Keratinocyte (primary cell): ENCODE measurements around the gene PRICKLE4. TPM values are rescaled to one million over a fixed set of nuclear protein-coding genes. Genes with fewer than 3 reads are reported as not detected.

ENCODE experiments used
- DNase-seq: peaks from one replicate; pipeline ENCODE4 v3.0.0-alpha.2; 2011; ENCODE audit warnings: low read depth, missing footprints, low spot score
- FAIRE-seq: peaks from 2 replicates; lab custom pipeline; 2011; peaks lifted over from hg19 to GRCh38; lab: Jason Lieb, UNC
- H2AFZ ChIP-seq: 2 replicates; pipeline ENCODE4 v1.6.0; 2012; ENCODE audit warnings: low read length, control low read depth, inconsistent platforms; ENCODE audit not compliant: control insufficient read depth
- H3K27ac ChIP-seq: 2 replicates; pipeline ENCODE4 v1.5.1; 2011; ENCODE audit warnings: low read length; ENCODE audit not compliant: control insufficient read depth, insufficient read depth
- H3K27me3 ChIP-seq: 3 replicates; pipeline ENCODE4 v1.6.0; 2011; ENCODE audit warnings: low read length; ENCODE audit not compliant: control insufficient read depth, insufficient read depth; ENCODE audit errors: extremely low read depth
- H3K36me3 ChIP-seq, 2 experiments: 2 replicates in 1 of 2; 3 replicates in 1 of 2; pipeline ENCODE4 v1.5.1; 2011; ENCODE audit warnings: low read length in 2 of 2, mild to moderate bottlenecking in 1 of 2; ENCODE audit not compliant: control insufficient read depth in 2 of 2, insufficient read depth in 2 of 2; ENCODE audit errors: extremely low read depth in 1 of 2
- H3K4me1 ChIP-seq: 3 replicates; pipeline ENCODE4 v1.5.1; 2011; ENCODE audit warnings: low read length; ENCODE audit not compliant: control insufficient read depth, insufficient read depth; ENCODE audit errors: extremely low read depth
- H3K4me2 ChIP-seq: 3 replicates; pipeline ENCODE4 v1.6.0; 2011; ENCODE audit warnings: low read depth, low read length; ENCODE audit not compliant: control insufficient read depth, insufficient read depth; ENCODE audit errors: extremely low read depth
- H3K4me3 ChIP-seq, 3 experiments: fragments of 200-600 bp in 1 of 3; sonication (generic) in 1 of 3; 2 replicates in 2 of 3; 3 replicates in 1 of 3; pipeline ENCODE4 v1.5.1; 2011 to 2016; ENCODE audit warnings: low read length in 3 of 3, mild to moderate bottlenecking in 3 of 3, control low read depth in 2 of 3, inconsistent platforms in 1 of 3, low read depth in 1 of 3, mixed read lengths in 1 of 3, mixed run types in 1 of 3, moderate library complexity in 1 of 3; ENCODE audit not compliant: control insufficient read depth in 2 of 3, insufficient read depth in 2 of 3; ENCODE audit errors: extremely low read depth in 1 of 3
- H3K79me2 ChIP-seq: 2 replicates; pipeline ENCODE4 v1.6.0; 2012; ENCODE audit warnings: low read length; ENCODE audit not compliant: control insufficient read depth, insufficient read depth
- H3K9ac ChIP-seq: 3 replicates; pipeline ENCODE4 v1.6.0; 2011; ENCODE audit warnings: low read length; ENCODE audit not compliant: control insufficient read depth, insufficient read depth; ENCODE audit errors: extremely low read depth
- H3K9me1 ChIP-seq: 3 replicates; pipeline ENCODE4 v1.6.0; 2011; ENCODE audit warnings: low read length; ENCODE audit not compliant: control insufficient read depth, insufficient read depth; ENCODE audit errors: extremely low read depth
- H3K9me3 ChIP-seq: 2 replicates; pipeline ENCODE4 v1.5.1; 2012; ENCODE audit warnings: low read depth, low read length; ENCODE audit not compliant: control insufficient read depth
- H4K20me1 ChIP-seq: 3 replicates; pipeline ENCODE4 v1.6.0; 2011; ENCODE audit warnings: low read length; ENCODE audit not compliant: control insufficient read depth, insufficient read depth; ENCODE audit errors: extremely low read depth
- CTCF ChIP-seq, 3 experiments: IDR thresholded peaks in 1 of 3; conservative IDR thresholded peaks in 1 of 3; optimal IDR thresholded peaks in 1 of 3; 2 replicates in 2 of 3; 3 replicates in 1 of 3; pipeline versions ENCODE3 to v1.5.1; 2011; ENCODE audit warnings: low read length in 3 of 3, mild to moderate bottlenecking in 3 of 3, moderate library complexity in 2 of 3, control low read depth in 1 of 3, inconsistent platforms in 1 of 3; ENCODE audit not compliant: insufficient read depth in 2 of 3; ENCODE audit errors: extremely low read depth in 1 of 3
- EZH2 ChIP-seq: IDR thresholded peaks from one replicate; pipeline ENCODE4 v1.6.1; 2012; ENCODE audit warnings: inconsistent platforms, mild to moderate bottlenecking, low read length, moderate library complexity
- dilution Hi-C: fragments of 300-500 bp; cut with MboI; formaldehyde crosslinking; loops from one replicate; pipeline ENCODE4 v1.7.0; 2020; ENCODE audit warnings: low sequenced_read_pairs; ENCODE audit not compliant: extremely low pct_ligation_motif_present
- polyA plus RNA-seq, 5 experiments: library from polyadenylated mRNA; depleted of rRNA in 3 of 5; stranded (reverse) in 3 of 5; stranded (forward) in 1 of 5; unstranded in 1 of 5; fragments of >200 nt; gene quantifications; 1 replicate in 1 of 5; 2 replicates in 3 of 5; 3 replicates in 1 of 5; pipeline versions ENCODE4 v1.2.1 to v1.2.3, GENCODE V29; 2011 to 2012; ENCODE audit warnings: missing spikeins in 2 of 5, low read depth in 1 of 5, low replicate concordance in 1 of 5

Gene PRICKLE4
- polyA plus RNA-seq, 1 donor (not counting 4 experiments of a cell fraction or from before 2014, with no cell fraction given), result 0.13 TPM

GRCh38 chr6:41750374-41750773 is 30.2 kb upstream of the PRICKLE4 start:
- Histone ChIP-seq H3K27me3 (peaks cover 6% of the 10 kb centered on the region), H3K9me3 (no peaks in the 10 kb centered on the region), H3K9ac (no peak overlapping the region), H2AFZ (no peak overlapping the region), H3K36me3 (no peaks in the 10 kb centered on the region), H3K79me2 (no peaks in the 10 kb centered on the region), H3K4me2 (no peak overlapping the region), H3K27ac (no peak overlapping the region), H3K4me3 (no peak overlapping the region), H3K4me1 (no peaks in the 10 kb centered on the region), H3K9me1 (no peaks in the 10 kb centered on the region), H4K20me1 (no peaks in the 10 kb centered on the region)
- dilution Hi-C loops, result no loop called here
- FAIRE-seq (no peak), DNase-seq (no peak)
- TF ChIP-seq CTCF (optimal IDR thresholded peaks at IDR 0.05 in 1 of 3, IDR thresholded peaks at IDR 0.05 in 1 of 3, conservative IDR thresholded peaks at IDR 0.05 in 1 of 3; ENCODE audit: extremely low read depth in 1 of 3, insufficient read depth in 2 of 3, low read length in 3 of 3), result no peak
- no peak for TF ChIP-seq EZH2

- no peaks in the 10 kb centered on the region for H3K36me3 ChIP-seq
- H3K4me1 ChIP-seq, result no peaks in the 10 kb centered on the region
- no peaks in the 10 kb centered on the region for H3K79me2 ChIP-seq
- H3K9ac ChIP-seq, result no peak overlapping the region
- no peak overlapping the region for H2AFZ ChIP-seq
- FAIRE-seq (no peak), DNase-seq (no peak)
- dilution Hi-C loops, result no loop called here
- H3K27ac ChIP-seq, result no peak overlapping the region
- H3K27me3 ChIP-seq, result peaks cover 6% of the 10 kb centered on the region
- TF ChIP-seq EZH2, result no peak
- no peak for TF ChIP-seq CTCF (optimal IDR thresholded peaks at IDR 0.05 in 1 of 3, IDR thresholded peaks at IDR 0.05 in 1 of 3, conservative IDR thresholded peaks at IDR 0.05 in 1 of 3; ENCODE audit: extremely low read depth in 1 of 3, insufficient read depth in 2 of 3, low read length in 3 of 3)
- no peak overlapping the region for H3K4me2 ChIP-seq
- H3K9me1 ChIP-seq, result no peaks in the 10 kb centered on the region
- no peaks in the 10 kb centered on the region for H4K20me1 ChIP-seq
- H3K4me3 ChIP-seq, result no peak overlapping the region
- H3K9me3 ChIP-seq, result no peaks in the 10 kb centered on the region
Measured at GRCh38 chr6:41755895-41756294, 24.7 kb upstream of the PRICKLE4 start.
